ENCODE measurements around the gene HERC3.

- TF ChIP-seq CTCF (IDR thresholded peaks at IDR 0.05): no peak
- no peak for TF ChIP-seq POLR2A (IDR thresholded peaks at IDR 0.05)
Observed at GRCh38 chr4:88725143-88725542, 132.9 kb downstream of the HERC3 start.
